AG08396 (cell line): ENCODE measurements around the gene MGLL.

Experiments
- DNase-seq: peaks from one replicate; pipeline ENCODE4 v3.0.0; 2012; ENCODE audit warnings: low spot score, mixed read lengths

Gene MGLL

DNA sequence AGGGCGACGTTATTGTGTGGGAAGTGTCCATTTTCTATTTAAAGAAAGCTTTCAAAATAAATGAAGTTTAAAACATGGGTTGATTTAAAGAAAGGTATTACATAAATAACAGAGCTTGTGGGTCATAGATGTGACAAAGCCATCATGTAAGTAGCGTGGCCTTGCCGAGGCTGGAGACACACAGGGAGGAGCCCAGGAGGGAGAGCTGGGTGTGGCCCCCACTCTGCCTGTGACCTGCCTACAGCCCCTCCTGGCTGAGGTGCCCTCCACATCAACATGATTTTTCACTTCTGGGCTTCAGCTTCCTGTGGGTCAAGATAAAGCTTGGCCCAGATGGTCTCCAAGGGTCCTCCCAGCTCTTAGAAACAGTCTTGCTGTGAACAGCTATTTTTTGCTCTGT lies 12.5 kb upstream of the MGLL start:
- DNase-seq: no peak

DNA sequence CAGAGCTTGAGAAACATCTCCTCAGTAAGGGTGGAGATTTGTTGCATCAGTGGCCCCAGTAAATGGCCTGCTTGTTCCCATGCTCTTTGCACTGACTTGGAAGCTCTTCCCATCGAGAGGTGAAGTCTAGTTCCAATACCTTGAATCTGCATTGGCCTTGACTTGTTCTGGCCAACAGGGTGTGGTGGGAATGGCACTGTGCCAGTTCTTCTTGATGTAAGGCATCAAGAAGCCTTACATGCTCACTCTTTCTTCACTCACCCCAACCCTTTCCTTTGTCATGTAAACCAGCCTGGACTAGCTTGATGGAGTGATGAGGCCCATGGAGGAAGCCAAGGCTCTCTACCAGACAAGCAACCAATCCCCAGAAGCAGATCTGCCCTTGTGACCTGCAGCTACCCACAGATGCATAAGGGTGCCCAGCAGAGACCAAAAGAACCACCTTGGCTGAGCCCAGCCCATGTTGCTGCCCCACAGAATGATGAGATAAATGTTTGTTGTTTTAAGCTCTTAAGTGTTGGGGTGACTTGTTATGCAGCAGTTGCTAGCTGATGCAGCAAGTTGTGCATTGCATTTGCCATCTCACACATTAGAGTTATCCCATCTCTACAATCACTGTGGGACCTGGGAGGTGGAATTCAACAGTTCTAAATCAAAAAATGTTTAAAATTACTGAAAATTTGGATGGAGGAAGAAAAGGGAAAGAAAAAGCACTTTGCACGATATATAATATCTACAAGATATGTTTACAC lies 11.1 kb upstream of the MGLL start:
- no peak for DNase-seq

DNA sequence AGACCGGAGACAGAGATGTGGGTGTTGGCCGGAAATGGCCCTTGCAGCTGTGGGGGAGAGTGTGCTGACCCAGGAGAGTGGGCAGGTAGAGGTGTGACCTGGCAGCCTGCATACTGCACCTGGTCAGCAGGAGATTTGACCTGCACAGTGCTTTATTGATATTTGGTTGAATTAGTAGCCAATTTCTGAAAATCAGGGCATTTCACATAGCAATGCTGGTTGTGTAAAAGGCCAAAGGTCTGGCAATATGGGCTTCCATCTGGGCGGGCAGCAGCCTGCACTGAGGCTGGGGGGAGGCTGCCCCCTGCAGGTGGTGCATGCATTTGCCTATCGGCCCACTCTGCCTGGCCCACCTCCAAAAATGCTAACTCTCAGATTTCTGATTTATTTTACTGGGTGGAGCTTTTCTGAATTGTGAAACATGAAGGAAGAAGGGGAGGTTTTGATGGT lies 9.4 kb upstream of the MGLL start:
- peak; percentile 67 for DNase-seq

DNA sequence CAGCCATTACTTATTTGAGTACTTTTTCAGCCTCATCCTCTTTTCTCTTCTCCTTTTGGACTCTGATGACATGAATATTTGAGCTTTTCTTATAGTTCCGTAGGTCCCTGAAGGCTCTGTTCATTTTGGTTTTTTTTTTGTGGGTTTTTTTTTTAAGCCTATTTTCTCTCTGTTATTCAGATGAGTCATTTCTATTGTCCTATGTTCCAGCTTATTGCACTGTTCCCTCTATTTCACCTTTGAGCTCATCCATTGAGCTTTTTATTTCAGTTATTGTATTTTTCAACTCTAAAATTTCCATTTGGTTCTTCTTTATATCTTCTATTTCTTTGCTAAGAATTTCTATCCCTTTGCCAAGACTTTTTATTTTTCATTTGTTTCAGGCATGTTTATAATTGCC lies 7.2 kb upstream of the MGLL start:
- DNase-seq: no peak

- no peak for DNase-seq
Observed at GRCh38 chr3:127827808-127828207, 5.5 kb upstream of the MGLL start.

GRCh38 chr3:127825756-127826155 lies 3.4 kb upstream of the MGLL start:
- no peak for DNase-seq

GRCh38 chr3:127824151-127824825 lies 2.0 kb upstream of the MGLL start:
- no peak for DNase-seq

DNA sequence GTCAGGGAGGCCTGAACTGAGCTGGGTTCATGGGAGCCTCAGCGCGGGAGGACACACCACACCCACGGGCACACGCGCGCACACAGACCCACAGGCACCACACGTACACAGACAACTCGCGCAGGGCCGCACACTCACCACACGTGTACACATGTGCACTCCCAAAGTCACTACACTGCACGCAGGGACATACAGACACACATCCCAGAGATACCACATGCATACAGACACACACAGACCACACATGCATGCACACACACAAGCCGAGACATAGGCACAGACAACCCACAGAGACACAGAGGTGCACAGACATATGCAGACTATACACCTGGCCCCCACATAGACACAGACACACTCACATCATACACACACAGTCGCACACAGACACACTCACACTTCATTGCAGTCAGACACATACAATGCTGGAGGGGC lies 1.1 kb upstream of the MGLL start:
- no peak for DNase-seq

- DNase-seq: peak; percentile 75
Observed at GRCh38 chr3:127822682-127823425, 539 bp upstream of the MGLL start.

GRCh38 chr3:127821394-127821793 lies 921 bp downstream of the MGLL start:
- DNase-seq: no peak

DNA sequence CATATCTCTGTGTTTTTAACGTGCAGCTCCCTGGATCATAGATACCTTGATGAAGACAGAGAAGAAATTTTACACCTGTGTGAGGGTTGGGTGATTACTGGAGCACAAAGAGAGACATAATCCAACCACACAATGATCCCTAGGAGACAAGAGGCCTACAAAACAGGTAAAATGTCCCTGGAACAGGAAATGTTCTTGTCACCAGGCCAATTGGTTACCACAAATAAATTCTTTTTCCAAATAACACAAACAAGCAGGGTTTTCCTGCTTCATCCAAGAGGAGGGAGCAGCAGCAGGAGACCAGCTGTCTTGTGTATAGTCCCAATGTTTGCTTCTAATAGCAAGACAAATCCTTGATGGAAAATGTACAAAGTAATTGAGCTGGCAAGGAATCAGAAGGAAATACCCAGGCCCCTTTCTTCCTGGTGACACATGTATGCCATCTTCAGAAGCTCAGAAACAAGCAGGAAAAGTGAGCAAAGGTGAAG lies 1.4 kb downstream of the MGLL start:
- DNase-seq: no peak

DNA sequence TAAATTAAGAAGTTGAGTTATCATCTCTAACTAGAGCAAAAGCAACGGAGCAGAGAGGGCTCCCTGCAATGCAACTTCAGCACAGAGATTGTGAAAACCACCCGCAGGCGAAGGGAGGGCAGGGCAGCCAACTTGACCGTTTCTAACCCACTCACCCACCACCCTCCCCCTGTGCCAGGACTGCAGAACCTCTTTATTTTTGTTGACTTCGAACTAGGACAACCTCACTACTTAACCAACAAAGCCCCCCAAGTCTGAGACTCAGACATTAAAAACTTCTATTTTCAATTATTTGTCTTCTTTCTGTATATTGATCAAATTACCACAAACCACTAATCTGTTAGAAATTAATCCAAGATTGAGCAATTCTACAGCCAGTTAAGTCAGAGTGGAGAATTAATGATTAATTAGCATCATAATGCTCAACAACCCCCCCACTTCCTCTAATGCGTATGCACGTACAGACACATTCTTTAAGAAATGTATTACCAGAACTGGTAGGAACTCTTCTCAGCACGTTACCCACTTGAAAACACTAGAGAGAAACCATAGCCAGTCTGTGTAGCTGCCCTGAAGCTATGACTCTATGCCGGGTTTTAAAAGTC lies 2.0 kb downstream of the MGLL start:
- DNase-seq: peak; percentile 62

DNA sequence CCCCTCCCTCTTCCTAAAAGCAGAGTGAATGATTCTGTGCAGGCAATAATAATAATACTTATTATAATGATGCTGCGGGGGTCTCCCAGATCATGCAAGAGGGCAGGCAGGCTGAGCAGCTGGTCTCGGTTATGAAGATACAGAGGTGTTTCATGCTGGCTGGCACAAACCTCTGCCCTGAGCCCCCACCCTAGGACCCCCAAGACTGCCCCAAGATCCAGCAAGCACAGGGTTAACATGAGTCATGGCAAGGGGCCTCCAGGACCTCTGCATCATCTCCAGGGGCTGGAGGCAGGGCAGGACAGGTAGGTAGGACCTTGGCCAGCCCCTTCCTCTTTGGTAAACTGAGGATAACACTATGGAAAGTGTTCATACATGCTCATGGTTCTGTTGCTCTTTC lies 2.7 kb downstream of the MGLL start:
- no peak for DNase-seq

GRCh38 chr3:127819086-127819485 lies 3.2 kb downstream of the MGLL start:
- no peak for DNase-seq

GRCh38 chr3:127817406-127817841 lies 4.9 kb downstream of the MGLL start:
- DNase-seq: peak; percentile 69

DNA sequence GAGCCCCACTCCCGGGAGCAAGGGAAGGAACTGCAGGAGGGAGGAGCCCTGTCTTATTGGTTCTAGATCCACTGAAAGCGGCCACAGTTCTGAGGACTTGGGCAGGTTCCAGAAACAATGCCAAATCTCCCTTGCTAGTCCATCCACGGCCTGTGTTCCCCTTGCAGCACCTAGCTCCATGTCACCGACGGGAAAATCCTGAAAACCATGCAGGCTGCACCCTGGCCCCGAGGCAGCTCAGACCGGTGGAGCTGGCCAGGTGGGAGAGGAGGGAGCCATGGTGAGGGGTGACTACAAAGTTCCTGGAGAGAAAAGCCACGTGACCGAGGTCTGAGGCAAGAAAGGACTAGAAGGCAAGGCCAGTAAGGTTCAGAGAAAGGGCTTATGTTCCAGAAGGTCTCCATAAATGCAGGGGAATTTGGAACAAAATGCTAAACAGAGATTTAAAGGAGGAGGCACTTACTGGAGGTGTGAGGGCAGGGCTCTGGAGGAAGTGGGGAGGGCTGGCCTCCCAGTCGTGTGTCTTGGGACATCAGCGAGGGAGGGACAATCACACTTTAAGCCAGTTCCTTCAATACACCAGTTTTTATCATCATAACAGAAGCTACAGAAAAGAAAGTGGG lies 5.4 kb downstream of the MGLL start:
- no peak for DNase-seq

GRCh38 chr3:127815641-127816605 lies 6.4 kb downstream of the MGLL start:
- DNase-seq: no peak

DNA sequence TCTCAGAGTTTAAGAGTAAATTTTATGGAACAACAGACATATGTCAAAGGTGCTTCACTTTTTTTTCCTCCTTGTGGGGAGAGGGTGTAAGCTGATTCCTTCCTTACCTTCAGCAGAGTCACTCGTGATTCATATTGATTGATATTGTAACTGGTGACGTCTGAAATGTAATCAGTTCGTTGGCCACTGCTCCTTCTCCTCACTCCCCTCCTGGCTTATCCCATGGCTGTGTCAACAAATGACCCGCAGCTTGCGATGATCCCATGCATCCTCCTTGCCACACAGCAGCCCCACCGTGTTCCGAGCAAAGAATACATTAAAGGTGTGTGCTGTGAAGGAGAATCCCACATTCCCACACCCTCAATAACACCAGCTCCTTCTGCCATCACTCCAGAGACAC lies 7.3 kb downstream of the MGLL start:
- no peak for DNase-seq

DNA sequence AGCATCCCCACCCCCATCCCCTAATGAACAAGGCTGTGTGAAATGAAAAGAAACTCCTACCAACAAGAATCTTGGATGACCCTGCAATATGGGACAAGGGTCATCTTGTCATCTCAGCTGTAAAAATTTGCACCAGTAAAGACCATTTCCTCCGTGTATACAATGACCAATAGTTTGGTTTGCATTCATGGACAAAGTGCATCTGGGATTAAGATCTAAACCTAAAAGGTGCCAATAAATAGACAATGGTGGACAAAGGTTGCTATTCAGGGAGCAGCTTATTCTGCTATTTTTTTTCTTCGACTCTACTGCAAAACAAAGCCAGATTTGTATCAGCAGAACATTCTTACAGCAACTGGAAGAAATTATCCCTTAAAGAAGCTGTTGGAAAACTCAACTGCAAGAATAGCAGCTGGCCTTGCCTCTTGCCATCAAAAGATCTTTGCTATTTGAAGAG lies 8.0 kb downstream of the MGLL start:
- no peak for DNase-seq

- DNase-seq: no peak
Observed at GRCh38 chr3:127812151-127812550, 10.2 kb downstream of the MGLL start.

GRCh38 chr3:127811717-127812116 lies 10.6 kb downstream of the MGLL start:
- DNase-seq: no peak
